Activated CD4-positive, alpha-beta memory T cell treated with anti-CD3 and anti-CD28 coated beads for 36 hours (primary cell): ENCODE data around the gene SPSB3. TPM values are rescaled to one million over a fixed set of nuclear protein-coding genes. Genes with fewer than 3 reads are reported as not detected.

ENCODE experiments used
- CTCF ChIA-PET: fragments of 350-600 bp; sonication (Branson Sonifier 250); formaldehyde crosslinking; loops from one replicate; lab custom pipeline; 2021; ENCODE audit warnings: antibody characterized with exemption, inconsistent platforms; lab: Charles Lee
- POLR2A ChIA-PET: fragments of 350-600 bp; sonication (Branson Sonifier 250); formaldehyde crosslinking; loops from one replicate; lab custom pipeline; 2021; ENCODE audit warnings: antibody characterized with exemption; lab: Charles Lee
- DNase-seq: peaks from one replicate; pipeline ENCODE4 v3.0.0-alpha.2; 2020
- H3K27ac Mint-ChIP-seq: one replicate; pipeline ENCODE4 v1.8.0; 2021; ENCODE audit warnings: mixed read lengths
- H3K27me3 Mint-ChIP-seq: one replicate; pipeline ENCODE4 v1.8.0; 2021; ENCODE audit warnings: mixed read lengths
- H3K36me3 Mint-ChIP-seq: one replicate; pipeline ENCODE4 v1.8.0; 2021; ENCODE audit warnings: mixed read lengths
- H3K4me1 Mint-ChIP-seq: one replicate; pipeline ENCODE4 v1.8.0; 2021; ENCODE audit warnings: low read depth, mixed read lengths
- H3K4me3 Mint-ChIP-seq: one replicate; pipeline ENCODE4 v1.8.0; 2021; ENCODE audit warnings: mild to moderate bottlenecking, mixed read lengths
- H3K9me3 Mint-ChIP-seq: one replicate; pipeline ENCODE4 v1.8.0; 2021; ENCODE audit warnings: mixed read lengths
- intact Hi-C: fragments of 100-400 bp; cut with micrococcal nuclease; formaldehyde crosslinking; loops from one replicate; pipeline ENCODE4 v1.15.1; 2023
- total RNA-seq, 2 experiments: library from RNA; stranded (reverse); gene quantifications; one replicate each; pipeline ENCODE4 v1.2.3, GENCODE V29; 2021

The SPSB3 gene
- total RNA-seq, 2 experiments from 2014 or later, result 21.2 to 21.8 TPM

DNA sequence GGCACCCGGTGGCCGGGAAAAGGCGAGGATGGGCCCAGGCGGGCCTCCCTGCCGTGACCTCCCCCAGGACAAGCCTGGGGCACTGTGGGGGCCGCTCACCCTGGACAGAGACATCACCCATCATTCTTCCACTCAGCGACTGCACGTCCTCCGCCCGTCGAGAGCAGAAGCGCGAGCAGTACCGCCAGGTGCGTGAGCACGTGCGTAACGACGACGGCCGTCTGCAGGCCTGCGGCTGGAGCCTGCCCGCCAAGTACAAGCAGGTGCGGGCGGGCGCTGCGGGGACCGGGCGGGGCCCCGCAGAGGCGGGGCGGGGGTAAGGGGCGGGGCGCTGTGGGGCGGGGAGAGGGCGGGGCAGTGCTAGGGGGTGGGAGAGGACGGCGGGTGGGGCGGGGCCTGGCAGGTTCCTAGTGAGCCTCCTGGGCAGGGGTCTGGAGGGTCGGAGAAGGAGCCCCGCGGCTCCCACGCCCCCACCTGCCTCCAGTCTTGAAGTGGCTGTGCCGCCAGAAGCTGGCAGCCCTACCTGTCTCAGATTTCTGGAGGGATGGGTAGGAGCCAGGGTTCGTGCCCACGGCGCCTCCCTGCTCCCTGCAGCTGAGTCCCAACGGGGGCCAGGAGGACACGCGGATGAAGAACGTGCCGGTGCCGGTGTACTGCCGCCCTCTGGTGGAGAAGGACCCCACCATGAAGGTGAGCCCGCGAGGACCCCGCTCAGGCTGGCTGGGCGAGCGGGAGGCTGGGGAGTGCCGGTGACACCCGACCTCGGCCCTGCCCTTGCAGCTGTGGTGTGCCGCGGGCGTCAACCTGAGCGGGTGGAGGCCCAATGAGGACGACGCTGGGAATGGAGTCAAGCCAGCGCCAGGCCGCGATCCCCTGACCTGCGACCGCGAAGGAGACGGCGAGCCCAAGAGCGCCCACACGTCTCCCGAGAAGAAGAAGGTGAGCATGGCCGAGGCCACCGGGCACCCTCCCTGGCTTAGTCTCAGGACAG is 18.6 kb downstream of the SPSB3 start:
- POLR2A ChIA-PET, result interaction anchor here (1.2 kb wide), 1 partner anchor 18 kb away, joined by 3 read pairs; the partner anchor contains the start of gene SPSB3
- Mint-ChIP-seq H3K27ac (no peak overlapping the region), H3K4me3 (no peak overlapping the region), H3K27me3 (no peaks in the 10 kb centered on the region), H3K9me3 (no peaks in the 10 kb centered on the region), H3K4me1 (no peaks in the 10 kb centered on the region), H3K36me3 (peaks cover 10% of the 10 kb centered on the region)
- no peak for DNase-seq
- CTCF ChIA-PET, result interaction anchor here (1.2 to 1.6 kb wide), 2 partner anchors 19 to 58 kb away, joined by 3 to 4 read pairs; partner anchors contain the start of genes MAPK8IP3, NUBP2 and SPSB3
- intact Hi-C loops, result no loop called here

DNA sequence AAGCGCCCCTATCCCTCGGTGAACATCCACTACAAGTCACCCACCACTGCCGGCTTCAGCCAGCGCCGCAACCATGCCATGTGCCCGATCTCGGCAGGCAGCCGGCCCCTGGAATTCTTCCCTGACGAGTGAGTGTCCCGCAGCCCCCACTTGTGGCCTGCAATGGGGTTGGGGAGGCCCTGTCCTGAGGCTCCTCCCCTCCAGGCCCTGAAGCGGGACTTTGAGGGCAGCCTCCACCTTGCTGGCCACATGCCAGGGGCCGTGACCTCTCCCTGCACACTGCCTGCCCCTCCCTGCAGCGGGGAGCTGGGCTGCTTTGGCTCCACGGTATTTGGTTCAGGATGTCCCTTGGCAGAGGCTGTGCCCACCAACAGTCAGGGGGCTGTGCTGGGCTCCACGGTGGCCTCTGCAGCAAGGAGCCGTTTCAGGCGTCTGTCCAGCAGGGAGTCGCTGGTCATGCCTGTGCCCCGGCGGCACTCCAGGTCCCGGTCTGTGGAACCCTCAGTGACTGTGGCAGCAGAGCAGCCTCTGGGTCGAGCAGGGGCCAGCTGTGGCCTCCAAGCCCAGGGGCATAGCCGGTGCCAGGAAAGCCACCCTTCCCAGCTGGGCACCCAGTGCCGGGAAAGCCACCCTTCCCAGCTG is 19.4 kb downstream of the SPSB3 start:
- ChIA-PET CTCF (no interaction called here), POLR2A (no interaction called here)
- Mint-ChIP-seq H3K27ac (no peak overlapping the region), H3K36me3 (peaks cover 8% of the 10 kb centered on the region), H3K9me3 (no peaks in the 10 kb centered on the region), H3K27me3 (no peaks in the 10 kb centered on the region), H3K4me3 (no peak overlapping the region), H3K4me1 (no peaks in the 10 kb centered on the region)
- intact Hi-C loops, result no loop called here
- DNase-seq, result no peak

DNA sequence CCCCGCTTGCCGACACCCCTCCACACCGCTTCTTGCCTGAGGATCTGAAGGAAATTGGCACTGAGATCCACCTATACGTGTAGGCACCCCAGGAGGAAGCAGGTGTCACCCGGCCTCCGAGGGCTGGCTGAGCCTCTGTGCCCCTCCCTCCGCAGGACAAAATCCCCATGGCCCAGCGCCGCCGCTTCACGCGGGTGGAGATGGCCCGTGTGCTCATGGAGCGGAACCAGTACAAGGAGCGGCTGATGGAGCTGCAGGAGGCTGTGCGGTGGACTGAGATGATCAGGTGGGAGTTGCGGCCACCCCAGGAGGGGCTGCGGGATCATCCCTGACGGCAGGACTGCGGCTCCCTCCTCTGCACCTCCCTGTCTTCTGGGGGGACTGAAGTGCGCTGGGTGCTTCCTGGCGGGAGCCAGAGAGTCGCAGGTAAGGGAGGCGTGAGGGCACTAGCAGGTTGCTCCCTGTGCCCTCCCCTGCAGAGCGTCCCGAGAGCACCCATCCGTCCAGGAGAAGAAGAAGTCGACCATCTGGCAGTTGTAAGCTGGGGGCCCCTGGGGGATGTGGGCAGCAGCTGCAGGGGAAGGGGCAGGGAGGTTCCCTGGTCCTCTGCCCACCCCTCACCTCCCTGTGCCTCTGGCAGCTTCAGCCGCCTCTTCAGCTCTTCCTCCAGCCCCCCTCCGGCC is 20.0 kb downstream of the SPSB3 start:
- ChIA-PET CTCF (no interaction called here), POLR2A (no interaction called here)
- Mint-ChIP-seq H3K4me3 (no peak overlapping the region), H3K4me1 (peaks cover 3% of the 10 kb centered on the region), H3K27me3 (no peaks in the 10 kb centered on the region), H3K36me3 (peaks cover 6% of the 10 kb centered on the region), H3K27ac (no peak overlapping the region), H3K9me3 (no peaks in the 10 kb centered on the region)
- intact Hi-C loops, result no loop called here
- DNase-seq, result no peak

DNA sequence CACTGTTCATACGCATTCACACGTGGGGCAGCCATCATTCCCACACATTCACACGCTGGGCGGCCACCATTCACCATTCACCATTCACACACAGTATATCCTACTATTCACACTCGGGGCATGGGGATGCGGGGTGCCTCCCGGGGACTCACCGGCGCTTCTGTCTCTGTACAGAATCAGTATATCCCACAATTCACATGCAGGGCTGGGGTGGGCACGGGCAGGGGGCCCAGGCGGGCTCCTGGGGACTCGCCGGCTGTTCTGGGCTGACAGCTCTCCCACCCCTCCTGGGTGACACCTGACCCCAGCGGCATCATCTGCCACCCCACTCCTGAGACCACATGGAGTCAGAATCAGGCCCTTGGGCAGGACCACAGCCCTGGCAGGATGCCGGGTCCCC is 20.6 kb downstream of the SPSB3 start:
- POLR2A ChIA-PET, result no interaction called here

DNA sequence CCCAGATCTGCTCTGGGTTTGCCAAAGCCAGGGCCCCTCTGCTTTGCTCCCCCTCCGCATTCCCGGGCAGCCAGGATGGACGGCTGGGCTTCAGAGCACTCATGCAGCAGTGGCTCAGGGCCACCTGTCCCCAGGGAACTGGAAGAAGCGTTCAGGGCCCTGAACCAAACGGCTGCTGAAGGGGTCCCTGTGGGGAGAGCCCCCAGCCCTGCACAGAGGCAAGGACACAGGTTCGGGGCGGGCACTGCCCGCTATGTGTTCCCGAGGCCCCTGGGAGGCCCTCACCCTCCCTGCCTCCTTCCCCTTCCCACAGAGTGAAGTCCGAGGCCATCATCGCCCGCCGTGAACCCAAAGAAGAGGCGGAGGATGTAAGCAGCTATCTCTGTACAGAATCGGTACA is 21.5 kb downstream of the SPSB3 start:
- H3K4me3 Mint-ChIP-seq, result no peak overlapping the region
- H3K4me1 Mint-ChIP-seq, result peaks cover 9% of the 10 kb centered on the region
- H3K27me3 Mint-ChIP-seq, result no peaks in the 10 kb centered on the region
- POLR2A ChIA-PET, result no interaction called here
- CTCF ChIA-PET, result interaction anchor here (1.3 kb wide), 1 partner anchor 37 kb away, joined by 3 read pairs; no protein-coding TSS in a partner anchor
- H3K27ac Mint-ChIP-seq, result no peak overlapping the region
- intact Hi-C loops, result no loop called here
- no peak for DNase-seq
- no peaks in the 10 kb centered on the region for H3K9me3 Mint-ChIP-seq
- H3K36me3 Mint-ChIP-seq, result peaks cover 4% of the 10 kb centered on the region

More for the DNA sequence above, 20.6 kb downstream of the SPSB3 start:
- peaks cover 7% of the 10 kb centered on the region for H3K4me1 Mint-ChIP-seq
- H3K27me3 Mint-ChIP-seq, result no peaks in the 10 kb centered on the region
- no peak overlapping the region for H3K4me3 Mint-ChIP-seq
- no peaks in the 10 kb centered on the region for H3K9me3 Mint-ChIP-seq
- no peak overlapping the region for H3K27ac Mint-ChIP-seq
- DNase-seq, result no peak
- intact Hi-C loops, result no loop called here
- H3K36me3 Mint-ChIP-seq, result peaks cover 4% of the 10 kb centered on the region
- CTCF ChIA-PET, result no interaction called here

DNA sequence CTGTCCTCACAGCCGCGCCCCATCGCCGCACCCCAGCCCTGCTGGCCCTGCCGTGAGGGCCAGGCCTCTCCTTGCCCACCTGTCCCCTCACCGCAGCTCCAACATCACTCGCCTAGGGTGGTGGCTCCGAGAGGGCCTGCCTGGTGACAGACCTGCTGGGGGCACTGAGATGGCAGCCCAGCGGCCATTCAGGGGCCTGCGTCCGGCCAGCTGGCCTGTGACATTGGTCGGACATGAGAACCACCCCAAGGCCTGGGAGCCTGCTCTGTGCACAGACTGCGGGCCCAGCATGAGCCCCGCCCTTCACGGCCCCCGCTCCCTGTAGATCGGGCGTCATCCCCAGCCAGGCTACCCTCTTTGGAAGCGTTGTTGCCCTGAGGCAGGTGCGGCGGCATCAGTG is 22.9 kb downstream of the SPSB3 start:
- no peak overlapping the region for H3K4me3 Mint-ChIP-seq
- H3K27ac Mint-ChIP-seq, result no peak overlapping the region
- ChIA-PET POLR2A (interaction anchor here (1.4 kb wide), 1 partner anchor 11 kb away, joined by 3 read pairs; no protein-coding TSS in a partner anchor), CTCF (no interaction called here)
- peaks cover 9% of the 10 kb centered on the region for H3K4me1 Mint-ChIP-seq
- no peaks in the 10 kb centered on the region for H3K9me3 Mint-ChIP-seq
- H3K27me3 Mint-ChIP-seq, result no peaks in the 10 kb centered on the region
- DNase-seq, result no peak
- H3K36me3 Mint-ChIP-seq, result peaks cover 4% of the 10 kb centered on the region
- intact Hi-C loops, result no loop called here

DNA sequence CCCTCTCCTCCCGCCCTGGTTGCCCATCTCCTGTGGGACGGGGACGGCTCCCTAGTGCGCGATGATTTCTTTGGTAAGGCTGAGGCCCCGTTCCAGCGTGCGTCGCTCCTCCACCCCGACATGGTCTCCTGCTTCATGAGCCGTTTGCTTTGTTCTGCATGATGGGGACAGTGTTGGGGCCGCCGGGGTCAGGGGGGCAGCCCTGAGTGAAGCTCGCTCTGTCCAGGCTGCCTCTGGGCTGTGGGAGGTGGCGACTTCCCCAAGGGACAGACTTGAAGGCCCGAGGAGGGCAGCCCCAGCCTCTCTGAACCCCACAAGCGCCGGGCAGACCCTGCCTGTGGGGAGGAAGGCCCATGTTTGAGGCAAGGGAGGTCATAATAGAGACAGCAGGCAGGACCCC is 23.4 kb downstream of the SPSB3 start:
- DNase-seq, result no peak
- H3K4me1 Mint-ChIP-seq, result peaks cover 9% of the 10 kb centered on the region
- intact Hi-C loops, result no loop called here
- POLR2A ChIA-PET, result interaction anchor here (1.4 kb wide), 1 partner anchor 12 kb away, joined by 3 read pairs; no protein-coding TSS in a partner anchor
- H3K27ac Mint-ChIP-seq, result no peak overlapping the region
- CTCF ChIA-PET, result interaction anchor here (0.8 kb wide), 1 partner anchor 35 kb away, joined by 3 read pairs; no protein-coding TSS in a partner anchor
- H3K4me3 Mint-ChIP-seq, result no peak overlapping the region
- no peaks in the 10 kb centered on the region for H3K9me3 Mint-ChIP-seq
- no peaks in the 10 kb centered on the region for H3K27me3 Mint-ChIP-seq
- peaks cover 6% of the 10 kb centered on the region for H3K36me3 Mint-ChIP-seq

DNA sequence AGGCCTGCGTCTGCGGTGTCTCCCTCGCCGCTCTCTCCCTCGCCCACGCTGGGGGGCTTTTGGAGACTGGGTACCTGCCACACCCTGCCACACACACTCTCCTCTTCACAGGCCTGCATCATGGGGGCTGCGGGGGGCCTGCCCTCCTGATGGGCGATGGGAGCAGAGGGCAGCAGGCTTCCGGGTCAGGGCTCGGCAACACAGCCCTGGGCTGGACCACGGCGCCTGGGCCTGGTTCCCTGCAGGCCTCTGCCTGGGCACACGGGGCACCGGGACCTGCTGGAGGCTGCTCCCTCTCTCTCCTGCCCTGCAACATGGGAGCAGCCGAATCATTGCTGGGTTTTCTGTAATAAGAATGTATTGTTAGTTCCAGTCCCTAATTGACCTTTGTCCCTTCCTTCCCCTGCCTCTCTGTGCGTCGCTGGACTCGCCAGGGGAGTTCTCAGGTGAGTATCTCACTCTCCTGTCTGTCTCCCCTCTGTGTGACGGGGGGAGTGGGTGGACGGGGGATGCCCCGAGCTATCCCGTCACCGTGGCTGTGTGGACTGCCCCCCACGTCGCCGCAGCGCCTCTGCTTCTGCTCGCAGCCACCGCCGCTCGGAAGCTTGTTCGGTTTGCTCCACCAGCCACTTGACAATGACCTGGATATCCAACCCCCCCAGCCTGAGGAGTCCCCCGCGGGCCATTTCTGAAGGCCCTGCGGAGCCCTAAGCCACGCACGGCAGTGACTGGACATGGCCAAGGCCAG is 24.5 kb downstream of the SPSB3 start:
- H3K9me3 Mint-ChIP-seq, result no peaks in the 10 kb centered on the region
- DNase-seq, result no peak
- H3K27ac Mint-ChIP-seq, result peak overlapping the region; percentile 43
- CTCF ChIA-PET, result interaction anchor here (0.8 kb wide), 1 partner anchor 34 kb away, joined by 3 read pairs; no protein-coding TSS in a partner anchor
- intact Hi-C loops, result no loop called here
- H3K4me3 Mint-ChIP-seq, result no peak overlapping the region
- peaks cover 9% of the 10 kb centered on the region for H3K4me1 Mint-ChIP-seq
- H3K36me3 Mint-ChIP-seq, result peaks cover 6% of the 10 kb centered on the region
- no peaks in the 10 kb centered on the region for H3K27me3 Mint-ChIP-seq
- POLR2A ChIA-PET, result no interaction called here

DNA sequence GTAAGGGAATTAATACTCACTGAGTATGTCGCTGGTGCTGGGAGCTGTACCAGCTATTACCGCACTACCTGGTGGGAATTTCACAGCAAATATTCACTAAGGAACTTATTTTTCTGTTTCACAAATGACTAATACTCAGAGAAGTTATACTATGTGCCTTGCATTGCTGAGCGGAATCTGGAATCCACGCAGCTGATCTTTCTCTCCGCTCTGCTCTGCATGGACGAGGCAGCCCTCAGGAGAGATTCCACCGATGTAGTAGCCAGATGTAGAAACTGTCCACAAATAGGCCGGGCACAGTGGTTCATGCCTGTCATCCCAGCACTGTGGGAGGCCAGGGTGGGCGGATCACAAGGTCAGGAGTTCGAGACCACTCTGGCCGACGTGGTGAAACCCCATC is 28.2 kb downstream of the SPSB3 start:
- ChIA-PET POLR2A (no interaction called here), CTCF (no interaction called here)
- Mint-ChIP-seq H3K27me3 (no peaks in the 10 kb centered on the region), H3K36me3 (peaks cover 7% of the 10 kb centered on the region), H3K27ac (no peak overlapping the region), H3K4me1 (peaks cover 9% of the 10 kb centered on the region), H3K9me3 (no peaks in the 10 kb centered on the region), H3K4me3 (no peak overlapping the region)
- no peak for DNase-seq
- intact Hi-C loops, result no loop called here

DNA sequence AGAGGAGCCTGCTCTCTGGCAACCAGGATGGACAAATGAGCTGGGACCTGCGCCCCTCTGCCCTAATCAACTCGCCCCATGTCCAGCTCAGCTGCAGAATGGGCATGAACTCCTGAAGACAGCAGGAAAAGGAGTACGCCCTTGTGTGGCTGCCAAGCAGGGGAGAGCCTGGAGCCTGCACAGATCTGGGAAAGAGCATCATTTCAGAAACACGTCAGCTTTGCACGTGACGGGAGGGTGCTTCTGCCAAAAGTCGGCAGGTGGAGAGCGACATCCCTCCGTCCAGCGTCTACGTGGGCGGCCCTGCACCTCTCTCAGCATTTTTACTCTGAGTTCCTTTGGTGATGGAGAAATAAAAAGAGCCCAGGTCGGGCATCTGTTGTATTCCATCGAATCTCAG is 29.5 kb downstream of the SPSB3 start:
- Mint-ChIP-seq H3K4me1 (peaks cover 9% of the 10 kb centered on the region), H3K9me3 (no peaks in the 10 kb centered on the region), H3K36me3 (peaks cover 7% of the 10 kb centered on the region), H3K4me3 (no peak overlapping the region), H3K27ac (no peak overlapping the region), H3K27me3 (no peaks in the 10 kb centered on the region)
- intact Hi-C loops, result no loop called here
- ChIA-PET CTCF (no interaction called here), POLR2A (no interaction called here)
- DNase-seq, result no peak

DNA sequence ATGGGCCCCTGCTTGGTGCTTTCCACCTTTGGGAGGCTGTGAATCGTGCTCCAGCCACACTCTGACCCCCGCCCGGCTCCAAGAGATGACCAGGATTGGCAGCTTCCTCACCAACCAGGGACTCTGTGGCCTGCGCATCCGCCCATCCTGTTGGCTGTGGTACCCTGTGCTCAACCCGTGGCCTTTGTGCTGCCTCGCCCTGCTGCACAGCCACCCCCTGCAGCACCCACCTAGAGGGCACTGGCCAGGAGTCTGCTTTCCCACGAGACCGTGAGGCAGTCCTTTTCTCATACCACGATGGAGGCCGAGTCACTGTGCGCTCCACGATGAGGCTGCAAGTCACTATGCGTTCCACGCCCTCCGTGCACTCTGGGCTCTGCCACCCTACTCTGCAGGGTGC is 30.4 kb downstream of the SPSB3 start:
- intact Hi-C loops, result no loop called here
- CTCF ChIA-PET, result no interaction called here
- H3K4me3 Mint-ChIP-seq, result no peak overlapping the region
- no peak for DNase-seq
- POLR2A ChIA-PET, result no interaction called here
- H3K27me3 Mint-ChIP-seq, result no peaks in the 10 kb centered on the region
- H3K4me1 Mint-ChIP-seq, result peaks cover 3% of the 10 kb centered on the region
- no peaks in the 10 kb centered on the region for H3K9me3 Mint-ChIP-seq
- H3K27ac Mint-ChIP-seq, result no peak overlapping the region
- H3K36me3 Mint-ChIP-seq, result peaks cover 7% of the 10 kb centered on the region
